Activated T-cell treated with anti-CD3 and anti-CD28 coated beads for 4 hours (primary cell): ENCODE data around the gene GNA12.
A peak's percentile ranks its signal among the peaks of the same experiment; 100 is the strongest.

Experiments used
- DNase-seq: peaks from one replicate; pipeline ENCODE4 v3.0.0-alpha.2; 2020

GNA12 gene, protein sequence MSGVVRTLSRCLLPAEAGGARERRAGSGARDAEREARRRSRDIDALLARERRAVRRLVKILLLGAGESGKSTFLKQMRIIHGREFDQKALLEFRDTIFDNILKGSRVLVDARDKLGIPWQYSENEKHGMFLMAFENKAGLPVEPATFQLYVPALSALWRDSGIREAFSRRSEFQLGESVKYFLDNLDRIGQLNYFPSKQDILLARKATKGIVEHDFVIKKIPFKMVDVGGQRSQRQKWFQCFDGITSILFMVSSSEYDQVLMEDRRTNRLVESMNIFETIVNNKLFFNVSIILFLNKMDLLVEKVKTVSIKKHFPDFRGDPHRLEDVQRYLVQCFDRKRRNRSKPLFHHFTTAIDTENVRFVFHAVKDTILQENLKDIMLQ

DNA sequence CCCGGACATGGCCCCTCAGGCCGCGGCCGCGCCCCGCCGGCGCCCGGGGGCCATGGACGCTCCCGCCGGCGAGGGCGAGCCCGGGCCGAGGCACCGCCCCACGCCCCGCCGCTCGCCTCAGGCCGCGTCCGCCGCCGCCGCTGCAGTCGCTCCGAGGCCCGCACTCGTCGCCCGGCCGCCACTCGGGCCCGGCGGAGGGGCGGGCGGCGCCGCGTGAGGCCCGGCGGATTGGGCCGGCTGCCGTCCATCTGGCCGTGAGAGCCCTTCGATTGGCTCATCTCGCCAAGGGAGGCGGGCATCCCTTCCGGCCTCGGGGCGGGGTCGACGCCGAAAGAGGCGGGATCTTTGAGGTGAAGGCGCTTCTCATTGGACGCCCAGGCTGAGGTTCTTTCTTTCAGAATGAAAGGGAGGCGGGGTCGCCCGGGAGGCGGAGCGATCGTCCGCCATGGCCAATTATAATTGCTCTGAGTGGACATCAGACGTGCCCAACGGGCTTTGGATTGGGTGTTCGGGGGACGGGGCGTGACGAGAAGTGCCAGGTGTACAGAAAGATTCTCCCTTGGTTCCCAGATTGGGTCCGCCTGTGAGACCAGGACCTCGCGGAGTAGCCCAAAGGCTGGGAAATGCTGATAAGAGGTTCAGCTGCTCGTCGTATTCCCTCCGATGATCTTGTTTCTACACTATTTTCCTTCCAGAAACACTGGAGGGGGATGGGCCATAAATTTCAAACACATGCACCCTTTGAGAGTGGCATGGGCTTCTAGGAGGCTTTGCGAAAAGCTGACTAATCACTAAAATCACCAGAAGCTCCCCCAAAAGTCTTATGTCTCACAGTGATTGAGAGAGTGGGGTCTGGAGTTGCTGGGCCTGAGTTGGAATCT, at the start of gene GNA12:
Gene GNA12 (minus strand): TSS at position 156 of the 881 bp plus-strand sequence. CDS start 147 bp downstream, at position 9.
- DNase-seq = peak; percentile 97

DNA sequence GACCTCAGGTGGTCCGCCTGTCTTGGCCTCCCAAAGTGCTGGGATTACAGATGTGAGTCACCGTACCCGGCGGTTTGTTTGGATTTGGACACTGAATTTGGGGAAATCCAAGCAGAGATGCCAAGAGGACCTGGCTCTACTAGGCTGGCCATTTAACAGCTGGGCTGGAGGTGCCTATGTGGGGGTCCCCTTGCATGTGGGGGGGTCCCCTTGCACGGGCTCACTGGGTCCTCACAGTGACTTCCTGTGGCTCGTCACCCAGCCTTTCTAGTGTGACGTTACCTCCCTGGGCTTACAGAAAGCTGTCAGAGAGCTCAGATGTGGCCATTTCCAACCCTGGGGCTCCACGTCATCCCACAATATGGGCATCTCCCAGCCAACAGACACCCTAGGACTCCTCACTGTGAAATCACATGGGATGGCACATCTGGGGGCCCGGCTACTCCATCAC, 49.3 kb upstream of the GNA12 start:
- no peak for DNase-seq

DNA sequence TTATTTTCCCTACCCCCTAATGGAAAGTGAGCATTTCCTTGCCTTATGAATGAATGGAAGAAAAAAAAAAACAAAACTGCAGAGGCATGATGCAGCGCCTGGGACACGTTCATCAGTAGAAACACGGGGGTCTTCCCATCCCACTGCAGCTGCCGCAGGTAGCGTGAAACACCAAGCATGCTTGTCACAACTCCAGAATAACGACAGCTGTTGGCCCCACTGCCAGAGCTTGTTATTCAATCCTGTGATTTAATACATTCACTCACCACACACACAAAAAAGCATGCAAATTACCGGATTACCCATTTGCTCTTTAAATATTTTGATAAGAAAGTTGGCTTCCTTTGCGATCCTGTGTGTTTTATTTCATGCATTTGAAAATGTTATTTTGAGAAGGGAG, 48.4 kb upstream of the GNA12 start:
- no peak for DNase-seq

DNA sequence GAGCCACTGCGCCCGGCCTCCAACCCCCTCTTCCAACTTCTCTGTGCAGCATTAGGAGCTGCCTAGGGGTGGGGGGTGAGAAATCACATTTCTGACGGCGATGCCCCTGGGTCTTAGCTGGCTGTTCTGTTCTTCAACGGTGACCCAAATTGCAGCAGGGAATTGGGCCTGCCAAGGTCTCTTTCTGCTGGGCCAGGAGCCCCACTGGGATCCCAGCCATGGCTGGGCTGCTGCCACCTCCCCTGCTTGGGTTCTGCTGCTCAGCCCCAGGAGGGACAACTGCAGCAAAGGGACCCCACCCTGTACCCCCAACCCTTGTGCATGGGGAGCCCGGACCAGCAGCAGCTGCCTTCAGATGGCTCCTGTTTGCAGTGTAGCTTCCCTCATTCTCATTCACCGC, 43.7 kb upstream of the GNA12 start:
- DNase-seq = no peak

DNA sequence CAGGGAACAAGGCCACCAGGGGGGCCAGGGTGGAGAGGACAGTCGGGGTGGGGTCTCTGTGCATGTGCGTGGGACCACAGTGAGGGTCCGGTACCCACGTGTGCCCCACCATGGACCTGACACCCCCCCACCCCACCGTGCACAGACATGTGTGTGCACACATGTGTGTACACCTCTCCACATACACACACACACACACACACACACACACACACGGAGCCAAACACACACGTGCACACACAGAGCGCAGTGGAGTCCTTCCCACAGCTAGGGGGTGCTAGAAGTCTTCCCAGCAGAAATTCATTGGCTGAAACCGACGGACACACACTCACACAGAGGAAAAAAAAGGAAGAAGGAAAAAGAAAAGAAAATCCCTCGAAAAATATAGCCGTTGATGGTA, 42.8 kb upstream of the GNA12 start:
- DNase-seq = peak; percentile 31

DNA sequence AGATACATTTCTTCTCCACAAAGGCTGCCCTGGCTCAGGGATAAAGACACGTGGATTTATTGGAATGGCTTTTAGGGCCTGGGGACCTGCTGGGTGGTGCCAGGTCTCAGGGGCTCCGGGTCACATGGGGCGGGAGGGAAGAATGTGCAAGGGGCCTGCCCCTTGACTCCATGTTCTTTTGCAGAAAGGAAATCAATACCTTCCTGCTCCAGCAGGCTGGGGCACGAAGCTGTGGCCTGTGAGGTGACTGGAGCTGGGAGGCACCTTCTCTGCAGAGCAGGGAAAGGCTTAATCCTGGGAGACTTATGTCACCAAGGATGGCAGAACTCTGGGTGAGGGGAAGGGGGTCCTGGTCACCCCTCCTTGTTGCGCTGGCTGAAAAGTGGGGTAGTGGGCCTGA, 42.3 kb upstream of the GNA12 start:
- DNase-seq = no peak

DNA sequence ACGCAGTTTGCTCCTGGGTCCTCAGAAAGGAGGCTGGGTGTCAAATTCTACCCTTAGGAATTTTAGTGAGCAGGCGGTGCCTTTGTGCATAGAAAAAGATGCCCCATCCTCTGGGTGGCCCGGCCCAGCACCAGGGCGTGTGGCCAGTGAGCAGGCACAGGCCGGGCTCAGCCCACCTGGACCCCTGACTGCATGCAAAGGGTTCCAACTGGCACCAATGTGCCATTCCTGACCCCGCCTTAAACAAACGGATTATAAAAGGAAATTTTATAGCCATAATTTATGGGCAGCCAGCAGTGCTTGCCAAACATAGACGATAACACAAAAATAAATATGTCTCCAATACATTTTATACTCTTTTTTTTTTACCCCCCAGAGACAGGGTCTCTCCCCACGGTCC, 40.1 kb upstream of the GNA12 start:
- no peak for DNase-seq

DNA sequence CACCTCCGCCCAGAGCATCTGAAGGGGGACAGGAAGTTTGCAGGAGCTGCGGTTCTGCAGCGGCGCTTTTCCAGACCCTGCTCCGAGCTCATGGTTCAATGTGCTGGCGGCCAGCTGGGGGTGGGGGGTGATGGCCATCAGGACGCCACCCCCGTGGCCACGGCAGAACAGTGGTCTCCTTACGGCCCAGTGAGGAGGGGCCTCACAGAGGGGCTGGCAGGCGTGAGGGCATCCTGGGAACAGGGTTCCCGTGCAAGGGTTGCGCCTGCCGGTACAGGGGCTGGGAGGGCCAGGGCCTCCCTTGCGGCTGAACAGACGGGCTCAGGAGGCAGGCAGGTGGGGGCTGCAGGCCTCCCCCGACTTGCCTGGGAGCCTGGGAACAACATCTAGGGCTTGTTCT, 39.0 kb upstream of the GNA12 start:
- DNase-seq = no peak

DNA sequence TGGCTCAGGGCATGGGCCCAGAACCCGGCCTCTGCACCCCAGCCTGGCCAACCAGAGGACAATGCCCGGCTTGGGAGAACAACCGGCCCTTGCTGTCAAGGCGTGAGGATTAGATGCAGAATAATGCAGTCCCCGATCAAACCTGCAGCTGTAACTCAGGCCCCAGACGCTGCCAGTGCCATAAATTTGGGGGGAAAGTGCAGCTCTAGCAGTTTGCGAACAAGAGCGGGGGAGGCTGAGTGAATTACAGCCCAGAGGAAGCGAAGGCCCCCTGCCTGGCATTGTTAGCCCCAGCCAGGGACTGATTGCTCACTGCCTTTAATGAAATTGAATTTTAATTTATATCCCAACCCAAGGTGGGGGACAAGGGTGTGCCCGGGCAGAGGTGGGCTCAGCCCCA, 38.0 kb upstream of the GNA12 start:
- DNase-seq = no peak

DNA sequence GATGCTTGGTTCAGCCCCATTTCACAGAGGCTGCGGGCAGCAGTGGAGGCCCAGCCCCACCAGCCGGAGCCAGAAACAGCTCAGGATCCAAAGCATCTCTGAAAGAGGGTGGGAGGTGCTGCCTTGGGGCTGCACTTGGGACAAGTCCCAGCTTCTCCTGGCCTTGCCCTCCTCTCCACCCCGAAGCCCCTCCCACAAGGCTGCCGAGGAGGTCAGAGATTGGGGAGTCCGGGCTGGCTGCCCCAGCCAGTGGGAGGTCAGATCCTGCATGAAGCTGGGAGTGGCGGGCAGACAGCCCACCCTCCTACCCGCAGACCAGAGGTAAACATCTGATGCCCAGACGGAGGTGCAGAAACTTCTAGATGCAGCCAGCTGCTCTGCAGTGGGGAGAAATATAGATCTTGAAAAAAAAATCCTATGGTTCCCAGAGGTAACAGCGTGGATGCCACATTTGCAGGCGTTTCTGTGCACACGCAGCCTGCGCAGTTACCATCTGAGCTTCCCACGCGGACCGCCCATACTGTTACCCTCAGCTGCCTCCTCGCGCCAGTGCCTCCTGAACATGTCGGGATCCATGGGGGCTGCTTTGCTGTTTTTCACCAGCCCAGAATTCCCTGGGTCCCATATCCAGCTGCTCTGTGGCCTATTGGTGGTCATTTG, 36.9 kb upstream of the GNA12 start:
- DNase-seq = no peak

DNA sequence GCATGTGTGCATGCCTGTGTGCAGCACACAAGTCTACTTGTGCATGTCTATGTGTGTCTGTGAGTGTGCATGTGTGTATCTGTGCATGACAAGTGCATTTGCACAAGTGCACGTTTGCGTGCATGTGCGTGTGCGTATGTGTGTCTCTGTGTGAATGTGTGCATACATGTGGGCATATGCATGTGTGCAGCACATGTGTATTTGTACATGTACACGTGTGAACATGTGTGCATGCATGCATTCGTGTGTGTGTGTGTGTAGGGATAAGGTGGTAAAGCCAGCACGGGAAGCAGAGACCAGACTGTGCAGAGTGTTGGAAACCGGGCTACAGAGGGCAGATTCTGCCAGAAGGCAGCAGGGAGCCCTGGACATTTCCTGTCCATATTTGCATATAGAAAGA, 35.9 kb upstream of the GNA12 start:
- DNase-seq = no peak

DNA sequence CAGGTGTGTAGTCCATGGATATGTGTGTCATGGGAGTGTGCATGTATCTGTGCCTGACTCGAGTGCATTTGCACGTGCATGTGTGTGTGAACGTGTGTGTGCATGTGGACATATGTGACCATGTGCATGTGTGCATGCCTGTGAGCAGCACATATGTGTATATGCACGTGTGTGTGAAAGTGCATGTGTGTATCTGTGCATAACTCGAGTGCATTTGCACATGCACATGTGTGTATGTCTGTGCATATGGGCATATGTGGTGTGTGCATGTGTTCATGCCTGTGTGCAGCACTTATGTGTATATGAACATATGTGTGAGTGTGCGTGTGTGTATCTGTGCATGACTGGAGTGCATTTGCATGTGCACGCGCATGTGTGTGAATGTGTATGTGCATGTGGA, 35.2 kb upstream of the GNA12 start:
- DNase-seq = no peak

DNA sequence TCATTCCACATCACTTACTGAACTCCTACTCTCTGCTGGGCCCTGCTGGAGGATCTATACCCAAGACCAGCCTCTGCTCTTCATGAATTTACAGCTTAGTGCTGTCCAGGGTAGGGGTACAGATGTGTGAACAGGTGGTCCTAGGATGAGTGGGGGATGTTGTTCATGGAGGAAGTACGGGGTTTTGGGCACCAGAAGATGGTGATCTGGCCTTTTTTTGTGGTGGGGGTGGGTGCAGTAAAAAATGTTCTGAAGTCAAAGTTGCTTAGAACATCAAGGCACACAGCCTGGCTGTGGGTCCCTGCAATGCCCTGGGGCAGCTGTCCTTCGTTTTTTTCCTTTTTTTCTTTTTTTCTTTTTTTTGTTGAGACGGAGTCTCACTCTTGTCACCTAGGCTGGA, 34.2 kb upstream of the GNA12 start:
- DNase-seq = no peak

DNA sequence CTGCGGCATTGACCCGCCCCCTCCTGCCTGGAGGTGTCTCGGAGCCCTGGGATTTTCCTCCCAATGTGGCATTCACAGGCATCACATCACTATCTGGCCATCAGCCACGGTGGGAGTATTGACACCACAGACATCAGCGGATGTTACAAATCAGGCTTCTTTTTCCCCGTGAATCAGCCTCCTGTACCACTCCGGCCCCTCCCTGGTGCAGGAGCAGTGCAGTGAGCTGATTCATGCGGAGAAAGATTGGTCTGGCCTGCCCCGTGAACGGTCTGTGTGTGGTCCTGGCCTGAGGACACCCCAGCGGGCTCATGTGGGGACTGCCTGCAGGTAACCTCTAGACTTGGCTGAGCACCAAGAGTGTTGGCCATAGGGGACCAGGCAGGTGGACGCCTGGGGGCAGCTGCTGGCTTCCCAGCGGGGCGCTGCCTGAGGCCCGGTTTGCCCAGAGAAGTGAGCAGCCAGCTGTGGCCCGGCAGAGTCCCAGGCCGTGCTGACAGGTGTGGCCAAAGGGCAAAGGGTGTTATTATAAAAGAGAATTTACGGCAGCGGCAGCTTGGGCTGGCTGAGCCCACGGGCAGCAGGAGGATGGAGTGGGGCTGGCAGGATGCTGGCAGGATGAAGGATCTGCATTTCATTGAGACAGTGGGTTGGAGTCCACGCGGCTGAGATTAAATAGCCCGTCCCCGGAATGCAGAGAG, 32.1 kb upstream of the GNA12 start:
- no peak for DNase-seq

DNA sequence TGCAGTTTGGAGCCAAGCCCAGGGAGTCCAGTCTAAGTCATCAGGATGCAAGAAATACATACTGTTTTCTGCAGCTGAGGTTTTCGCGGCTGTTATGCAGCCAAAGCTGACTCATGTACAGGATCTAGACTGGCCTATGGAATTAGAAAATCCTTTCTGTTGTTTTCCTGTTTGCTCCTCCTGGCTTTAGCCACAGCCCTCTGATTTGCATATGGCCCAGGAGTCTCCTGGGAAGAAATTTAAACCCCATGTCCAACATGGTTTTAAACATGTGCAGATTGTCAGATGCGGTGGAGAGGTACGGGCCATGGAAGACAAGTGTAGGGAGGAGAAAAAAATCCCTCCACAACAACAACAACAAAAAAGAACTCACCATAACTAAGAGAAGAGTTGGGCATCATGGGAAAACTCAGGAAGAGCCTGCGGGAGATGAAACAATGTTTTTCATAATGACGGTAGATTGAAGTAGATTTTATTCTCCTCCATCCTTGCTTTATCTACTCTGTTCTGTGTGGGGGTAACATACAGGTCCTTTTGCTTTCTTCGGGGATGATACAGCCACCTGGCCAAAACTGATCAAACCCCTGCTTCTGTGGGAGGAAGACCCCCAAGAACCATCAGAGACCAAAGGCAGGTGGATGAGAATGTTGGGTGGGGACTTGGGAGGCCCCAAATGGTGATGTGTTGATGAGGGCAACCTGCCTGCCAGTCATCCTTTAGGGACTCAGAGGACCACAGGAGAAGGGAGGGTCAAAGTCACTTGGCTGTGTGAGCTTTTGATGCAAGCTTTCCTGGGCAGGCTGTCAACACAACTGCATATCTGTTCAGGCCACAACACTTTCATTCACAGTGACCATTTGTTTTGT, 29.8 kb upstream of the GNA12 start:
- no peak for DNase-seq

DNA sequence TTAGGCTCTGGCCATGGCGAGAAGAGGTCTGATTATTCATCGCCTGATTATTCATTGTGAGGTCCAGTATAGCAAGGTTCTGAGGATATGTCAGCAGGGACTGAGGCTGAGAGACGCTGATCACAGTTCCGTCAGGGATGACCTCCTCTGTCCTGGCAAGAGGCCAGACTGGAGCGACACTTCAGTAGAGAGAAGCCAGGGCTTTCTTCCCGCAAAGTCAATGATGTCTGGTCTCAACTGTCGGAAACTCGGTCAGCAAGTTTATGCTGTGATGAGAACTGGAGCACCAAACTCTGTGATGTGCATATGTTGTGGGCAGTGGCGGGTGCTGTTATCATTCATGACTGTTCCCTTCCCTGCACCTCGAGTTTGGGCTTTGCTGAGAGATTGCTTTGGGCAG, 29.0 kb upstream of the GNA12 start:
- no peak for DNase-seq

DNA sequence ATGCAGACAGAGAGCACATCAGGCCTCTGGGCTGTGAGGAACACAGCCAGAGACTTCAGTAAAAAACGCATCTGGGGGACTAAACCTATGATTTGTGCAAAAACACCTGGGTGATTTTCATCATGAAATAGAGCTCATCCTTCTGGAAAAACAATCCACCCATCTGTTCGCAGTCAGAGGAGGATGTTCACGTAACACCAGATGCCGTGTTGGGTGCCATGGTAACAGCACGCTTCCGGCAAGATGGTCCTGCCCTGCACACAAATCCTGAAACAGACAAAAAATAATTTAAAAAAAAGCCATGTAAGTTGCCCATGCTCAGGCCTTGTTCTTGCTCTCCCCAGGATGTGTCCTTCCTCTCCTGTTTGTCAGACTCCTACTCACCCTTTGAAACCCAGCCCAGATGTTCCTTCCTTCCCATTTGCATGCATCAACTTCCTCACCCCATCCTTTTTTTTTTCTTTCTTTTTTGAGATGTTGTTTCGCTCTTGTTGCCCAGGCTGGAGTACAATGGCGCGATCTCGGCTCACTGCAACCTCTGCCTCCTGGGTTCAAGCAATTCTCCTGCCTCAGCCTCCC, 28.3 kb upstream of the GNA12 start:
- DNase-seq = no peak

DNA sequence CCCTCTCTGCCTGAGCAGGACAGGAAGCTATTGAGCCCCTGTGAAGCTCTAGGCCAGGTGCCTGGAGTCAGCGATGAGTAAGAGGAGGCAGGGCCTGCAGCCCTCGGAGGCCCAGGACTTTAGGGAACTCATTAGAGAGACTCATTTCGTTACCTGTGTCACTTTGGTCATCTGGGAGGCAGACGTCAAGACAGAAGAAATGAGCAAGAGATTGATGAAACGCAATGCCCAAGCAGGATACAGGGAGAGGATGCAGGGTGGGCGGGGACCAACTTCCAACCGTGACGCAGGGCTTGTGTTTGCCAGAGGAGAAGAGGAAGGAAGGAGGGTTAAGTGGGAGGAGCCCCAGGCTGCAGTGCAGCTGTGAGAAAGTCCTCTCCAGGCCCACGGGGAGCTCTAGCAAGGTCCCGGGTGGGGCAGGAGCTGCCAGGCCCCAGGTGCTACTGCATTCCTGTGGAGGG, 26.4 kb upstream of the GNA12 start:
- DNase-seq = peak; percentile 28

DNA sequence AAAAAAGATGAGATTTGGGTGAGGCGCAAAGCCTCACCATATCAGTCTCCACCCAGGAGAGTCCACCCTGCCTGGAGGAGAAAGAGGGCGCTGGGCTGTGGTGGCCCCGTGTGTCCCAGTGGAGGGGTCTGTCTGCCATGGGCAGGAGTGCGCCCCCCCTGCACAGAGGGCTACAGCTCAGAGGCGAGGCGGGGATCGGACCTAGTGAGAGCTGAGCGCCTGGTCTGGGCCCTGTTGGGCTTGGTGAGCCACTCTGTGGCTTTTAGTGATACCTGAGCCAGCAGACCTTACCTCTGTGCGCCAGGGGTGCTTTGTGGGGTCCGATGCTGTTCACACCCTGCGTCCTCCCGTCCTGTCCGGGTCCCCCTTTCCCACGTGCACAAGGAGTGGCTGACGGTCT, 25.9 kb upstream of the GNA12 start:
- no peak for DNase-seq

DNA sequence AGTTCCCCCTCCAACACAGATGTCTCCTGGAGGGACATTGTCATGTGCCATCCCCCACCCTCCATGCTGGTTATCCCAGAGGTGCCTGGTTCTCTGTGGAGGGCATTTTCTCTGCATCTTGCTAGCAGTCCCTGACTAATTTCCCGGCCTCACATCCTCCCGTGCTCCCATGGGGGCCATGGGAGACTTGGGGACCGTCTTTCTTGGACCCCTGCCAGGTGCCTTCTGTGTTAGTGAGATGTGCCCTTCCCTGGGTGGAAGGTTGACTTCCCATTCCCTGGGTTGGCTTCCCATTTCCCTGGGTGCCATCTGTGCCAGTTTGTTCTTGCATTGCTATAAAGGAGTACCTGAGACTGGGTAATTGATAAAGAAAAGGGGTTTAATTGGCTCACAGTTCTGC, 22.5 kb upstream of the GNA12 start:
- no peak for DNase-seq

DNA sequence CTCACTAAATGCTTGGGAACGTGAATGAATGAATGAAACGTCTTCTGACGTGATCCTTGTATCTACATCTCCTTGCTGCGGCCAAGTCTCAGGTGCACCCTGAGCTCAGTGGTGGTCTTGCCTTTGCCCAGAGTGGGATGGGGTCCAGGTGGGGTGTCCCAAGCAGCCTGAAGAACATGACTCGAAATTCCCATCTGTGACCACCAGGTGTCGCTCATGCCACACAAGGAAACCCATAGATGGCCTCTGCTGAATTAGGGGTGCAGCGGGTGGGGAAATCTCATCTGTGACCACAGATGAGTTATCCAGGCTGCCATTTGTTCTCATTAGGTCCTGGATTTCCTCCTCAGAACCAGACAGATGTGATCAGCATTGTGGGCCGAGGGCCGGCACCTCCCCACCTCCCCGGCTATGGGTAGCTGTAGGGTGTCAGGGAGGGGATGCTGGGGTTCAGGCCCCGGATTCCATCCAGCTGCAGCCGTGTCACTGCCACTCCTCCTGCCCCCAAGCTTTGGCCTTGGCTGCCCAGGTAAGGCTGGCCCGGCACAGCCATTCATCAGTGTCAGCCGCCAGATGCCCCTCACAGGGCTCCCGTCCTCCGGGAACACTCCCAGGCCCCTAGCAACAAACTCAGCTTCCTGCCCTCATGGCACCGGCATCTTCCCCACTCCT, 21.0 kb upstream of the GNA12 start:
- DNase-seq = peak; percentile 72
